Measurements from ENCODE around the gene FCGR3A.
A peak's percentile ranks its signal among the peaks of the same experiment; 100 is the strongest.
"Not testable (repeated sequence)": the region's sequence is repeated elsewhere in the genome, so short reads cannot be mapped to it uniquely, and the experiment has no call there.

The FCGR3A gene

DNA sequence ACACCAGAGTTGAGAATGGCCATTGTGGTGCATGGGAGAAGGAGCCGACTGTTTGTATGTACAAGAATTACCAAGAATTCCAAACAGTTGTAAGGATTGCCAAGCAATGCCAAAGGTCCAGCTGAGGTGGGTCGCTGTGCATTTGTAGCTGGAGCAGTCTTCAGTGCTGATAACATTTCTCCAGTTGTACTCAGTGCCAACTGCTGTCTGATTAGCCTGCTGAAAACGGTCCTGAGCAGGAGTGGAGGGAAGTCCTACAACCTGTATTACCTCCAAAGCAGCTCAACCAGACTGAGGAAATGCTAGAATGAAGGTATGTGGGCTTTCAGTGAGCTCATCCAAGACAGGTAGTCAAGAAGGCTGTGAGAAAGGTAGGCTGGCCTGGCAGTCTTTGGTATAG is 6.5 kb upstream of the FCGR3A start:
- not testable (repeated sequence) for FAIRE-seq

DNA sequence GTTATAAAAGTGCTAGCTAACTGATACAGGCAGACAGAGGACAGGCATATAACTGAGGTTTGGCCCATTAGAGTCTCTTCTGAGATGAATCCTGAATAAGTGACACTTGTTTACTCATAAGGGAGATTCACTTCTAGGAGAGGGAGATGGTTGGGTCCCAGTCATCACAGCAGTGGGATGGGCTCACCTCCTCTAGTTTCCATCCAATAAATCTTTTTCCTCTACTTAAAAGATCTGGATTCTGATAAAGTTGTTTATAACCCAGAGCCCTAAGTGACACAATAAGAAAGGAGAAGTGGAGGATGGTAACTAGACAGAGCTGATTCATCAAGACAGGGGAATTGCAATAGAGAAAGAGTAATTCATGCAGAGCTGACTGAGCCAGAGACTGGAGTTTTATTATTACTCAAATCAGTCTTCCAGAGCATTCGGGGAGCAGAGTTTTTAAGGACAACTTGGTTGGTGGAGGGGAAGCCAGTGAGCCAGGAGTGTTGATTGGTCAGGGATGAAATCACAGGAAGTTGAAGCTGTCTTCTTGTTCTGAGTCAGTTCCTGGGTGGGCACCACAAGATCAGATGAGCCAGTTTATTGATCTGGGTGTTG is 5.3 kb upstream of the FCGR3A start:
- FAIRE-seq = not testable (repeated sequence)

DNA sequence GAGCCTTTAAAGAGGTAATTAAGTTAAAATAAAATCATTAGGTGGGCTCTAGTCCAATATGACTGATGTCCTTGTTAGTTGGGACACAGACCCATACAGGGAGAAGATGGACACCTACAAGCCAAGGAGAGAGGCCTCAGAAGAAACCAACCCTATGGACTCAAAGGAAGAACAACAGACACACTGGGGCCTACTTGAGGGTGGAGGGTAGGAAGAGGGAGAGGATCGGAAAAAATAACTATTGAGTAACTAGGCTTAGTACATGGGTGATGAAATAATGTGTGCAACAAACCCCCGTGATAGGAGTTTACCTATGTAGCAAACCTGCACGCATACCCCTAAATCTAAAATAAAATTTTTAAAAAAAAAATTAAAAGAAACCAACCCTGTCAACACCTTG is 4.7 kb upstream of the FCGR3A start:
- not testable (repeated sequence) for FAIRE-seq

DNA sequence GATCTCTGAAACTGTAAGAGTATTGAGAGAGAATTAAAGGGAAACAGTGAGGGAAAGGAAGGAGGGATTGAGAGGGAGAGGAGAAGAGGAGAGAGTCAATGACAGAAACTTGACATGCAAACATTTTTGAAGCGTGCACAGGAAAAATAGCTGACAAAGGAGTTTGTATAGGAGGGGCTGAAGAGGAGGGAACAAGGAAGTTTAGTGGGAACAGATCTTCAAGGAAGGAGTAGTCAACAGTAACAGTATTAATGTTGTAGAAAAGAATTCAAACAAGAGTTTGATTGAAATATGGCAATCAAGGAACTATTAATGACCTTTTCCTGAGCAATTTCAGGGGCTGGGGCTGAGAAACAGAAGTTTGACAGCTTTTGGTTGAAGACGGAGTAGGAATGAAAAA is 4.0 kb upstream of the FCGR3A start:
- not testable (repeated sequence) for FAIRE-seq

DNA sequence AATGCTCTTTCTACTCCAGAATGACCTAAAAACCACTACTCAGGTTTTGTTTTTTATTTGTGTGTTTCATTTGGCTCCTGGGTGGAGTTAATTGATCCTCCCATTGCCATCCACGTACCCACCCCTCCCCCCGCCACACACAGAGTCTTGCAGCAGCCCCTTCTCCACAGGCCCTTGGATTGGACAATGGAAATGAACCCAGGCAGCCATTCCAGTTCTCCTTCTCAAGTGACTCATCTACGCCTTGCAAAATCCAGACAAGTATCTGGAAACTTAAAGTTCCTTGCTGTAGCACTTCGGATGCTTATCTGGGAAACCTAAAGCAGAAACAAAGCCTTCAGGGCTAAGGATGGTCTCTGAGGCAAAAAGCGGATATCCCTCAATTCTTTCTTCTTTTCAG is 1.3 kb upstream of the FCGR3A start:
- not testable (repeated sequence) for FAIRE-seq

DNA sequence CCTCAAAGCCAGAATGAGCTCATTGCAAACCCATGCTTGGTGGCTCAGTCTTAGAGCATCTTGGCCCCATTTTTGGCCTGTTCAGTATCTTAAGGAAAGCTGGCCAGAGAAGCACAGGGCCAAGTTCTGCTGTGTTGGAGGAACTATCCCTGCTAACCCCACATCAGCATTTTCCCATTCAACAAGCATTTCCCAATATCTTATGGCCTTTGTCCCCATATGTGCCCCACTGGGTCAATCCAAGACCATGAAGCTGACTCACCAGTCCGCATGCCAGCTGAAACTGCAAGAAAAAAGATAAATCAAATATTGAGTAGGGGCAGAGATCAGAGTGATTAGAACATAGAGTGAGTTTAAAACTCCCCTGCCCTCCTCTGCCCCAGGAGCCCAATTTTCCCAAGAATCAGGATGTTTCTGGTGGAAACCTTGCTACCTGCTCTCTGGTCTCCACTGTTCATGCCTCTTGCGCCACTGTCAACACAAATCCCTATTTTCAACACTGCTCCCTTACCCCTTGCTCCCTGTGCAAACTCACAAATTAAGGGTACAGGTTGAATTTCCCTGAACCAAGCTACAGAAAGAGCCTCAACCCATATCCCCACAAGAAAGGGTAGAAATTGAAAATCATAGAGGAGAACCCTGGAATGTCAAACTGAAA is 740 bp downstream of the FCGR3A start:
- FAIRE-seq = not testable (repeated sequence)

DNA sequence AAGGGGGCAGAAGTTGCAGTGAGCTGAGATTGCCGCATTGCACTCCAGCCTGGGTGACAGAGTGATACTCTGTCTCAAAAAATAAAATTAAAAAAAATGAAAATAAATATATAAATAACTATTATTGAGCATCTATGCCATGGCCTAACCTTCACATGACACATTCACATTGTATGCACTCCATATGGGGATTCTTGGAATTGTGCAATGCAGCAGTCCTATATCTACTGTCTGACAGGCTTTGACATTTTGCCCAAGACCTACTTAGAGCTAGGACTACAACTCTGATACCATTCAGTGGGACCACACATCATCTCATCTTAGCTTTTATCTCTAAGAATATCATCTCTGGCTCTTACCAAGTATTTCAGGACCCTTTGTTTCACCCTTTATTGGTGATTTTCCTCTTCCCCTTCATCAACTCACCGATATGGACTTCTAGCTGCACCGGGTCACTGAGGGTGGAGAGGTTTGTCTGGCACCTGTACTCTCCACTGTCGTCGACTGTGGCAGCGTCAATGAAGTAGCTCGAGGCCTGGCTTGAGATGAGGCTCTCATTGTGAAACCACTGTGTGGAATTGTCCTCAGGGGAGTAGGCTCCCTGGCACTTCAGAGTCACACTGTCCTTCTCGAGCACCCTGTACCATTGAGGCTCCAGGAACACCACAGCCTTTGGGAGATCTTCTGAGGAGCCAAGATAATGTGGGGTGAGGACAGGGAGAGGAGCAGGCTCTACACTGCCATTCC is 1.4 kb downstream of the FCGR3A start:
- not testable (repeated sequence) for FAIRE-seq

DNA sequence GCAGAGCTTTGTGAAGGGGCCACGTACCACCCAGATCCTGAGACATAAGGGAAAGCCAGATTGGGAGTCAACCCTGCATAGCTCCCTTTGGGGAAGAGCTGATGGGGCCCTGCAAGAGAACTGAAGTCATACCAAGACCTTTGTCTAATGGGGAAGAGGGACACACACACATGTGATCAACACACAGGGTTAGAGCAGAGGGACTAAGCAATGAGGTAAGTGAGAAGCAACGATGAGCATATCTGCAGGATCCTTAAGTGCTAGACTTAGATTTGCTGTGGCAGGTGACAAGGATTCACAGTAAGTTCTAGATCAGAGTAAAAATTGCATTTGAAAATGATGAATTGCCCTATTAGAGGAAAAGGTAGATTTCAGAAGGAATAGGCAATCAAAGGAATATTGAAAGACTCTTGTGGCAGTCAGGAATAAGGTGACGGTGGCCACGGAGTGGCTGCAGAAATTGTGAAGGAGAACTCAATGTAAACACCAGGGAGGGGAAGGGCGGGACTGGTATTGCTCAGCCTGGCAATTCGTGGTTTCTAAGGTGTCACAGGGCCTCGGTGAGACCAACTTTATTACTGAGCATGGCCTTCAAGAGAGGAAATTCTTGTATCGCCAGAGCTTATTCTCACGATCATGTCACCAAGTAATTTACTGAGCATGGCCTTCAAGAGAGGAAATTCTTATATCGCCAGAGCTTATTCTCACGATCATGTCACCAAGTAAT is 4.5 kb downstream of the FCGR3A start:
- not testable (repeated sequence) for FAIRE-seq

DNA sequence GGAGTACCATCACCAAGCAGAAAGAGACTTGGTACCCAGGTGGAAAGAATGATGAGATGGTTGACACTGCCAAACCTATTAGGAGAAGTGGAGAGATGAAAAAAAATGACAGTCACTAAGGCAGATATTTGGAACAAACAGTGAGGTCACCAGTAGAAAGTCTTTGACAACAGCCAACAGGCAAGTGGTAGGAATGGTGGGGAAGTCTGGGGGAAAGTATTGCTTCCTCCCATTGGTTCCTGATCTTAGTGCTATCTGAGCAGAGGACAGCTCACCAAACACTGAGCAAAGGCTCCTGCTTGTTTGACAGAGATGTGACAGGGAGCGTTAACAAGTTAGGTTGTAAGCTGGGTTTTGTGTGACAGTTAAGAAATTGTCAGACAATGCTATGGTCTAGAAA is 6.5 kb downstream of the FCGR3A start:
- FAIRE-seq = not testable (repeated sequence)

DNA sequence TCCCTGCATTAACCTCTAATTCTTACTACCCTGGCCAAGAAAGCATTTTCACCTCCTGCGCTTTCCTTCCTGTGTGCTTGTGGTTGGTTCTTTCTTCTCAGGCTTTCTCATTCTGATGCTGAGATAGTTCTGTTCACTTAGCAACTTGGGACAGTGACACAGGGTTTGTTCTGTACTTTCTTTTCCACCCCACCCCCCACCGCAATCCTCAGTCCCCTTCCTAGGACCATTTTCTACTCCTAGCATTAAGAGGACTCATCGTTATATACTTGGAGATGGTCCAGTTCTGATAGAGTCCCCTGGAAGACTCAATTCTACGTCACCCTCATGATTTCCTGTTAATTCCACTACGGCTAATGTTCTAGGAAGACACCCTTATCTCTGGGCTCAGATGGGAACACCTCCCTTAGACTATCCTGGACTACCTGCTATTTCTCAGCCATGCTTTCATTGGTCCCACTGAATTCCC is 7.5 kb downstream of the FCGR3A start:
- FAIRE-seq = not testable (repeated sequence)

DNA sequence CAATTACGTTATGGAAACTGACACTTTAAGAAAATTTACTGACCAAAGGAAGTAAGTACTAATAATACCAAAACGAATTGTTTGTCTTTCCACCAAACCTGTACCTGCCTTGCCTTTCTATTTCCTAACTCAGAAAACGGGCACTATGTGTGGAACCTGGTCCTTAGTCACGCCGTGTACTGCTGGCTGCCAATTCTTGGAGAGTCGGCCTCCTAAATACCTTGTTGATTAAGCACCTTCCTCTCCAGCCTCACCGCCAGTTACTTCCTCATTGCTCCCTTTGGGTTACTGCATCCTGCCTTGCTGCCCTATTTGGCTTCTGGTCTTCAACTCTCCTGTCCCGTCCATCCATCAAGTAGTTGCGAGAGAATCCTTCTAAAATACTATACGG is 9.1 kb downstream of the FCGR3A start:
- not testable (repeated sequence) for FAIRE-seq

DNA sequence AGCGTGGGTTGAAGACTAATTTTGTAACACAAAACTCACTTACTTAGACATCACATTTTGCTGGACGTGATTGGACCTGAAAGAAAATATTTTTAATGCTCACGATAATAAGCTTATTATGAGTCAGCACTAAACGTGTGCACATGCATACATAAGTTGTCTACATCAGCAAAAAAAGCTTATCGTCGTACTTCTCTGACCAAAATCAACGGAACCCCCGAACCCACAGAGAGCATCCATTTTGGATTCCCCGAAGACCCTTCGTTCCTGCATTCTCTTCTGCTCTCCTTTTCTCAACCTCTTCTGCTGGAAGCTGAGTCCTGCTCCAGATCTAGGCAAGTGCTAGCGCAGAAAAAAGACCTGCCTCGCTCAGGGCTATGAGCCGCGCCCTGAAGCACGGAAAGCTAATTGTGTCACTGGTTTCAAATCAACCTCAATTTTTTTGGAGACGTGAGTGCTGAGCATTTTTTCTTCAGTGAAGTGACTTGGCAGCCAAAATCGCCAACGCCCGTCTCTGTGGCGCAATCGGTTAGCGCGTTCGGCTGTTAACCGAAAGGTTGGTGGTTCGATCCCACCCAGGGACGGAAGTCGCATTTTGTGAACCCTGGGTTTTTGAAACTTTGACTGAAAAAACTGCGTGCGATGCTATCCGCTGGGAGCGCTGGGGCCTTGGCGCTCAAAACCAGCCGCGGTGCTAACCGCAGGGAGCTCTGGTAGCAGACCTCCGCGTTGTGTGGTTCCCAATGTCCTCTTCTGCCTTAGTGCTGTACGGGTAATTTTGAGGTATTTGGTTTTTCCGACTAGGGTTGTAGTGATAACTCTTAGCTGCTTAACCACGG is 9.7 kb downstream of the FCGR3A start:
- not testable (repeated sequence) for FAIRE-seq

DNA sequence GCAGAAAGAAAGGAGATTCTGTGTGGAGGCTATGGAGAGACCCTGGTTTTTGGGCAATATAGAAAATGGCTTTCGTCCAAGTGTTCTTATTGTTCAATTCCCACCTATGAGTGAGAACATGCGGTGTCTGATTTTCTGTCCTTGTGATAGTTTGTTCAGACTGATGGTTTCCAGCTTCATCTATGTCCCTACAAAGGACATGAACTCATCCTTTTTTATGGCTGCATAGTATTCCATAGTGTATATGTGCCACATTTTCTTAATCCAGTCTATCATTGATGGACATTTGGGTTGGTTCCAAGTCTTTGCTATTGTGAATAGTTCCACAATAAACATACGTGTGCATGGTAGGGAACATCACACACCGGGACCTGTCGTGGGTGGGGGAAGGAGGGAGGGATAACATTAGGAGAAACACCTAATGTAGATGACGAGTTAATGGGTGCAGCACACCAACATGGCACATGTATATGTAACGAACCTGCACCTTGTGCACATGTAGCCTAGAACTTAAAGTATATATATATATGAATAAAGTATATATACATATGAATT is 10.6 kb downstream of the FCGR3A start:
- not testable (repeated sequence) for FAIRE-seq

DNA sequence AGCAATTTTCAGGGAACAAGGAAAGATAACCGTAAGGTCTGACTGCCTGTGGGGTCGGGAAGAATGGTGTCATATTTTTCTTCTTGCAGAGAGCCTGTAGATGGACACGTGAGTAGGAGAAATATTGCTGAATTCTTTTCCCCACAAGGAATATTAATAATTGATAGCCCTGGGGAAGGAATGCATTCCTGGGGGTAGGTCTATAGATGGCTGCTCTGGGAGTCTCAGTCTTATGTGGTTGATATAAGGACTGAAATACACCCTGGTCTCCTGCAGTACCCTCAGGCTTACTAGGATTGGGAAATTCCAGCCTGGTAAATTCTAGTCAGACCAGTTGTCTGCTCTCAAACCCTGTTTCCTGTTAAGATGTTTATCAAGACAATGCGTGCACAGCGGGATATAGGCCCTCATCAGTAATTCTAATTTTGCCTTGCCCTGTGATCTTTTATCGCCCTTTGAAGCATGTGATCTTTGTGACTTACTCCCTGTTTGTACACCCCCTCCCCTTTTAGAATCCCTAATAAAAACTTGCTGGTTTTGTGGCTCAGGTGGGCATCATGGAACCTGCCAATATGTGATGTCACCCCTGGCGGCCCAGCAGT is 12.4 kb downstream of the FCGR3A start:
- FAIRE-seq = not testable (repeated sequence)

DNA sequence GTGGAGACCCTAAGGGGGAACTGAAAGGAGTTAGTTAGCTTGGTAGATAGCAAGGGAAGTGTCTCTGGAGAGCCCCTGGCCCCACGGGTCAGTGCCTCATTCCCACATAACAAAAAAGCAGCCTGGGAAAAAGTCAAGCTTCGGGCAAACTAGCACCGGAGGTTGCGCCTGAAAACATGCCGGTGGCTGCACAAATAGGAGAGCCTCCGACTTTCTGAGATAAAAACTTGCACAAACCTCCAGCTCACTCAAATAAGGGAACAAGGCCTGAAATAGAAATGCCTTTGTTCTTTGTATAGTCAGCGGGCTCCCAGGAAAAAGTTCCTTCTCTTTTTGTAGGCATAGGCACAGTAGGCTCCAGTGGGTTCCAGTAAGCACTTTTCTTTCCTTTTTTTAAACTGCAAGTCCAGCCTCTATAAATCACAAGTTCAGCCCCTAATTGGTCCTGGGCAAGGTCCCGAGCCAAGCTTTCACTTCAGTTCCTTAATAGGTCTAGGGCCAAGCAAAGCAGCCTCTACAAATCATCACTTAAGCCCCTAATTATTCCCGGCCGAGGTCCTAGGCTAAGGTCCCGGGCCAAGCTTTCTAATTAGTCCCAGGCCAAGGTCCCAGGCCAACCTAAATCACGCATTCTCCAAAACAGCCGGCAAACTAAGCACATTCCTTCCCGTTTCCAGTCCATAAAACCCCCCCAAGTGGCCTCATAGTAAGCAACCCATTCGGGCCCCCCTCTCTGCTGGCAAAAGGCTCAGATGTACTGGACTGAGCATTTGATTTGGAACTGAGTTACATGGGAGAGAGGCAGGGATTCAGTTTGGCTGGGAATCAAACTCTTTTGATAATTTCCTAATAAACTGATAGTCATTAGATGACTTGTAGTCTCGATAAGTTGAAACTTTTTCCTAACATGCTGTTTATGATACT is 16.7 kb downstream of the FCGR3A start:
- FAIRE-seq = not testable (repeated sequence)

DNA sequence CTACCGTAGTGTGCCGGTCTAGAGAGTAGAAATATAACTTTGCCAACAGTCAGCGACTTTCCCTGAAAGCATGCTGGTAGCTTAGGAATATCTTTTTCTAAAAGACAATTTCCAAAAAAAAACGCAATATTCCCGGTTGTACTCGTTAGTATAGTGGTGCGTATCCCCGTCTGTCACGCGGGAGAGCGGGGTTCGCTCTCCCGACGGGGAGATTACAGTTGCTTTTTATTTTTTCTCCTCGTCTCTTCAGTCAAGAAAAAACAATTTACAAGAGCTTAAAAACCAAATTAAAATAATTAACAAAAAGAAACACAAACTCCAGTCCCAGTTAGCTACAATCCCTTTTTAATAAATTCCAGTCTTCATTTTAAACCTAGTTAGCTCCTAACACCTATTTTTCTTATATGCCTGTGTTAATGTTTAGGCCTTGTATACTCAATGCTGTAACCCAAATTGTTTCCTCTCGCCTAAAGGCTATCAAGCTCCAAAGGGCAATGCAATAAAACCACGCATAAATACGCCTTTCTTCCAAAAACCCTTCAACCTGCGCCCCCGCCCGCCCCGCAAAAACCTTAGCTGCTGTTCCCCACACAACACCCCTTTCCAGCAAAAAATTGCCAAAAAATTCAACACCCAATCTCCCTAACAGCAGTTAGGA is 17.5 kb downstream of the FCGR3A start:
- no peak for FAIRE-seq

DNA sequence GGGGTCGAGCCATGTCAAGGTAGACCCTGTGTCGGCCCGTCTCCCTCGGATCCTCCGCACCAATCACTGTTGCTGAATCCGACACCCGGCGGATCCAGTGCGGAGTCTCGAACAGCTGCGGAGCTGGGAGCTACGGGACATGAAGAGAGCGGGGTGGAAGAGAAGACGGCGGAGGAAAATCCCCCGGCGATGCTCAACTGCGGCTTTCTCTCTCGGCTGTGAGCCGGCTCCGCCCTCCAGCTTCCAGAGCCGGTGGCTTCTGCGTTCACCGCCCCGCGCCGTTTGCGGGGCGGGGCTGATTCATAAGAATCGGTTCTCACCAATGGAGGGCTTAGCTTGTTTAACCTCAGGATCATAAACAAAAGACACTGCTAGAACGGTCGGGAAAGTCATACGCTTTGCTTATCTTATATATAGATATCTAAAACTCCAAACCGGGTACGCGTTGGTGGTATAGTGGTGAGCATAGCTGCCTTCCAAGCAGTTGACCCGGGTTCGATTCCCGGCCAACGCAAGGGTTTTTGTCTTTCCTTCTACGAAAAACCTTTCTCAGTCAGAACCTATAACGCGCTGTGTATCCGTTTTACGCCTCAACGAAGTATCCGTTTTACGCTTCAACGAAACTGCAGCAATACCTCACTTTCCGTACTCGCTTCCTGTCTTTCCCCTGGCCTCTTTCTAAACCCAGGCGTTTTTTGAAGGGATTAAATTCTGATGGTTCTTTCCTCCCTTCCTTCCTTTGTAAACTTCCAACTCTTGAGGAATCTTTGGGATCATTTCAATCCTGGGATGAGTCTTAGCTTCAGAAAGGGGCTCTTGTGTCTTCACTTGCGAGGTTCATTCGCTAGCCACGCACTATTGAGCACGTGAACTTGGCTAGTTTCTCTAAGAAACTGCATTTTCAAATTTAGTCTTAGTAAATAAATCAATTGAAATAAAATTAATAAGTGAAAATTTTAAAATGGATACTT is 18.7 kb downstream of the FCGR3A start:
- peak; percentile 41 for FAIRE-seq

DNA sequence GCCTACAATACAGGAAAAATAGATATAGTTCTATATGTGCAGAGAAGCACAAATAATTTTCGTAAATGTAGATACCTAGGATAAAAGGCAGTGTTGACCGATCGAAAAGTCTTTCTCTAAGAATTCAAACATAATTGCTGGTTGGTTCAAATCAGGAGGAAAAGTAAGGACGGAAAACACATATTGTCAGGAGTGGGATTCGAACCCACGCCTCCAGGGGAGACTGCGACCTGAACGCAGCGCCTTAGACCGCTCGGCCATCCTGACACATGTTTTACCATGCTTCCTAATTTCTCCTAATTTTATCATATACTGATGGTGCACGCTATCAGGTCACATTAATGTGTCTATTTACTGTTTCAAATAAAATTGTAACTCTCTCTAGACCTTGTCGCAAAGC is 19.5 kb downstream of the FCGR3A start:
- not testable (repeated sequence) for FAIRE-seq

Data from endometrium (tissue), 2 donors.